Endothelial cell of umbilical vein (primary cell): ENCODE measurements around the gene ATP2B2. TPM values are rescaled to one million over a fixed set of nuclear protein-coding genes. Genes with fewer than 3 reads are reported as not detected.

Source experiments
- BruUV-seq: library from RNA; stranded (reverse); fragments of 400-500 nt; replicated peaks from 2 replicates; lab custom pipeline; 2021; lab: Mats Ljungman, UMichigan
- CTCF ChIA-PET: fragments of 300-600, 350-600 bp; sonication (Branson Sonifier 250); formaldehyde crosslinking; loops from one replicate; lab custom pipeline; 2021; ENCODE audit warnings: antibody characterized with exemption, inconsistent platforms; lab: Charles Lee
- POLR2A ChIA-PET: fragments of 300-600, 350-600 bp; sonication (Branson Sonifier 250); formaldehyde crosslinking; loops from one replicate; lab custom pipeline; 2021; ENCODE audit warnings: antibody characterized with exemption, inconsistent platforms; lab: Charles Lee
- DNase-seq: peaks from one replicate; pipeline ENCODE4 v3.0.0-alpha.2; 2011; ENCODE audit warnings: low read depth, low spot score
- FAIRE-seq: peaks from 2 replicates; lab custom pipeline; 2011; peaks lifted over from hg19 to GRCh38; lab: Jason Lieb, UNC
- H2AFZ ChIP-seq: 2 replicates; pipeline ENCODE4 v1.6.0; 2012; ENCODE audit warnings: low read depth, low read length, control low read depth, inconsistent platforms
- H3K27ac ChIP-seq: 2 replicates; pipeline ENCODE4 v1.5.1; 2011; ENCODE audit warnings: low read depth, mild to moderate bottlenecking, control low read depth, low read length, moderate library complexity; ENCODE audit not compliant: insufficient read depth
- H3K27me3 ChIP-seq, 2 experiments: 2 replicates each; pipeline versions ENCODE4 v1.6.0 to v1.6.1; 2011; ENCODE audit warnings: low read length in 2 of 2, mixed read lengths in 1 of 2; ENCODE audit not compliant: control insufficient read depth in 2 of 2, insufficient read depth in 2 of 2
- H3K36me3 ChIP-seq, 2 experiments: 2 replicates in 1 of 2; 3 replicates in 1 of 2; pipeline ENCODE4 v1.5.1; 2011; ENCODE audit warnings: low read length in 2 of 2, mild to moderate bottlenecking in 1 of 2, moderate library complexity in 1 of 2; ENCODE audit not compliant: control insufficient read depth in 2 of 2, insufficient read depth in 2 of 2; ENCODE audit errors: extremely low read depth in 1 of 2
- H3K4me1 ChIP-seq: 3 replicates; pipeline ENCODE4 v1.5.1; 2011; ENCODE audit warnings: mild to moderate bottlenecking, low read length; ENCODE audit not compliant: control insufficient read depth, insufficient read depth; ENCODE audit errors: extremely low read depth
- H3K4me2 ChIP-seq: 2 replicates; pipeline ENCODE4 v1.6.1; 2011; ENCODE audit warnings: low read length, control low read depth, mixed read lengths; ENCODE audit not compliant: insufficient read depth
- H3K4me3 ChIP-seq, 3 experiments: fragments of 200-600 bp in 1 of 3; sonication (generic), shearing (Covaris generic) in 1 of 3; replicated peaks in 1 of 3; 2 replicates each; pipeline ENCODE4 v1.5.1; 2011 to 2016; ENCODE audit warnings: control low read depth in 3 of 3, low read length in 3 of 3, mild to moderate bottlenecking in 2 of 3, inconsistent platforms in 1 of 3, low read depth in 1 of 3, moderate library complexity in 1 of 3; ENCODE audit not compliant: insufficient read depth in 1 of 3
- H3K79me2 ChIP-seq: 2 replicates; pipeline ENCODE4 v1.6.0; 2012; ENCODE audit warnings: low read length, inconsistent platforms; ENCODE audit not compliant: control insufficient read depth, insufficient read depth
- H3K9ac ChIP-seq: replicated peaks from 2 replicates; pipeline ENCODE3; 2011; ENCODE audit warnings: low read length, control low read depth; ENCODE audit not compliant: insufficient read depth; ENCODE audit errors: extremely low read depth
- H3K9me1 ChIP-seq: replicated peaks from 3 replicates; pipeline ENCODE4 v1.6.0; 2011; ENCODE audit warnings: mild to moderate bottlenecking, low read length; ENCODE audit not compliant: control insufficient read depth, insufficient read depth; ENCODE audit errors: extremely low read depth
- H3K9me3 ChIP-seq: replicated peaks from 2 replicates; pipeline ENCODE4 v1.5.1; 2012; ENCODE audit warnings: low read length, inconsistent platforms; ENCODE audit not compliant: control insufficient read depth, insufficient read depth
- H4K20me1 ChIP-seq: replicated peaks from 2 replicates; pipeline ENCODE3; 2011; ENCODE audit warnings: mild to moderate bottlenecking, low read length; ENCODE audit not compliant: control insufficient read depth, insufficient read depth; ENCODE audit errors: extremely low read depth
- CTCF ChIP-seq, 2 donors: IDR thresholded peaks; 1 replicate in 1 of 2; 2 replicates in 1 of 2; pipeline ENCODE4 v1.5.1; 2011; ENCODE audit warnings: low read length in 2 of 2, mild to moderate bottlenecking in 2 of 2, moderate library complexity in 2 of 2, control low read depth in 1 of 2, inconsistent platforms in 1 of 2, low read depth in 1 of 2; ENCODE audit not compliant: insufficient read depth in 1 of 2; ENCODE audit errors: extremely low read depth in 1 of 2
- EZH2 ChIP-seq: IDR thresholded peaks from 2 replicates; pipeline ENCODE4 v1.6.1; 2012; ENCODE audit warnings: borderline replicate concordance, low read depth, mild to moderate bottlenecking, moderate library complexity, low read length, inconsistent platforms; ENCODE audit not compliant: severe bottlenecking
- FOS ChIP-seq: IDR thresholded peaks from 2 replicates; pipeline ENCODE4 v1.6.1; 2011; ENCODE audit warnings: mild to moderate bottlenecking, low read length, moderate library complexity, borderline replicate concordance; ENCODE audit not compliant: insufficient read depth
- GATA2 ChIP-seq: IDR thresholded peaks from 2 replicates; pipeline ENCODE4 v1.7.0; 2011; ENCODE audit warnings: low read depth, mild to moderate bottlenecking, moderate library complexity, mixed read lengths, low read length; ENCODE audit not compliant: insufficient read length, insufficient read depth
- JUN ChIP-seq: IDR thresholded peaks from 2 replicates; pipeline ENCODE4 v1.6.1; 2011; ENCODE audit warnings: borderline replicate concordance, low read depth; ENCODE audit not compliant: insufficient read length, insufficient read depth
- MYC ChIP-seq: IDR thresholded peaks from one replicate; pipeline ENCODE4 v1.6.1; 2011; ENCODE audit warnings: mild to moderate bottlenecking, low read depth, low read length
- POLR2A ChIP-seq: IDR thresholded peaks from 2 replicates; pipeline ENCODE4 v1.6.1; 2012; ENCODE audit warnings: low read depth, mild to moderate bottlenecking, control low read depth, low read length
- POLR2AphosphoS5 ChIP-seq: IDR thresholded peaks from 2 replicates; pipeline ENCODE4 v1.6.1; 2012; ENCODE audit warnings: low read depth, mild to moderate bottlenecking, control low read depth, low read length, moderate library complexity; ENCODE audit not compliant: insufficient read depth
- dilution Hi-C: fragments of 300-500 bp; cut with MboI; formaldehyde crosslinking; loops from one replicate; pipeline ENCODE4 v1.15.0; 2019; ENCODE audit warnings: low sequenced_read_pairs; ENCODE audit not compliant: extremely low pct_ligation_motif_present
- intact Hi-C: fragments of 100-400 bp; cut with micrococcal nuclease; formaldehyde crosslinking; loops from one replicate; pipeline ENCODE4 v1.10.0; 2022
- polyA plus RNA-seq, 4 experiments: library from polyadenylated mRNA; depleted of rRNA in 3 of 4; stranded (reverse) in 3 of 4; unstranded in 1 of 4; fragments of >200 nt; gene quantifications; 2 replicates each; pipeline versions ENCODE4 v1.2.1 to v1.2.3, GENCODE V29; 2011 to 2012; ENCODE audit warnings: missing spikeins in 1 of 4
- total RNA-seq: library from RNA; stranded (reverse); gene quantifications from 2 replicates; pipeline ENCODE4 v1.2.3, GENCODE V29; 2021
- TF ChIP-seq, protein P1 (sequence below): IDR thresholded peaks from 2 replicates; pipeline ENCODE4 v1.6.1; 2011; ENCODE audit not compliant: insufficient read depth, insufficient read length

ATP2B2 gene
- total and polyA plus RNA-seq, 2 donors (not counting 3 experiments of a cell fraction or from before 2014, with no cell fraction given) = not detected

DNA sequence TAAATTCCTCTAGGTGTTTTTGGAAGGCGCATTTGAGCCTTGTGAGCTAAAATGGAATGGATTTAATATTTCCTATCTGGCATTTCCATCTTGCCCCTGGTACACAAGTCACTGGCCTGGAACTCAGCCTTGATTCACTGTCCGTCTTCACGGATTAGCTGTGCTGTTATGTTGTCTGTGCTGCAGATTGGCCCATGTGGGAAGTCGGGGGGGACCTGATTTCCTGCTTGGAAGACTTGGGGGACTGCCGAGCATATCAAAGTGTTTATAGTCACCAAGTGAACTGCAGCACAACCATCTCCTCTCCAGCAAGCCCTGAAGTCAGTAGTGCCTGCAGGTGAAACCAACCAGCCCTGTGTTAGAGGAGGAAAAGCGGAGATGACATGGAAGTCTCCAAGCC lies 224.8 kb downstream of the ATP2B2 start:
- Histone ChIP-seq H4K20me1 (peaks cover 2% of the 10 kb centered on the region), H3K36me3 (peaks cover 3 to 15% of the 10 kb centered on the region in 2 experiments), H3K4me3 (no peak overlapping the region), H3K79me2 (peaks cover 5% of the 10 kb centered on the region), H3K27ac (no peak overlapping the region), H3K9me3 (no peaks in the 10 kb centered on the region), H3K9me1 (no peaks in the 10 kb centered on the region), H3K27me3 (no peaks in the 10 kb centered on the region), H3K4me2 (no peak overlapping the region), H3K9ac (no peak overlapping the region), H2AFZ (no peak overlapping the region), H3K4me1 (no peaks in the 10 kb centered on the region)
- POLR2A ChIA-PET = interaction anchor here (0.5 kb wide), 1 partner anchor 400 kb away, joined by 5 read pairs; no protein-coding TSS in a partner anchor
- dilution Hi-C loops (no loop called here), intact Hi-C loops (no loop called here)
- BruUV-seq = TSS peak; percentile 23
- TF ChIP-seq FOS = no peak
- TF ChIP-seq GATA2 = no peak
- TF ChIP-seq MYC = no peak
- no peak for TF ChIP-seq CTCF (IDR thresholded peaks at IDR 0.05; ENCODE audit: extremely low read depth in 1 of 2, insufficient read depth in 1 of 2, low read depth in 1 of 2, low read length in 2 of 2)
- no peak for TF ChIP-seq EZH2
- TF ChIP-seq, protein P1, sequence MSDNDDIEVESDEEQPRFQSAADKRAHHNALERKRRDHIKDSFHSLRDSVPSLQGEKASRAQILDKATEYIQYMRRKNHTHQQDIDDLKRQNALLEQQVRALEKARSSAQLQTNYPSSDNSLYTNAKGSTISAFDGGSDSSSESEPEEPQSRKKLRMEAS = no peak
- no peak for TF ChIP-seq POLR2A
- no peak for TF ChIP-seq JUN
- no peak for TF ChIP-seq POLR2AphosphoS5
- CTCF ChIA-PET = interaction anchor here (1.4 to 1.5 kb wide), 2 partner anchors 10 to 17 kb away, joined by 4 to 5 read pairs; no protein-coding TSS in a partner anchor
- no peak for DNase-seq
- no peak for FAIRE-seq
